IPS-20b (cell line): Measurements from ENCODE around the gene TSPAN12.
"Not testable (repeated sequence)": the region's sequence is repeated elsewhere in the genome, so short reads cannot be mapped to it uniquely, and the experiment has no call there.

ENCODE experiments used
- H3K27ac ChIP-seq: one replicate; pipeline ENCODE4 v1.5.1; 2013; ENCODE audit warnings: low read length
- H3K27me3 ChIP-seq: 2 replicates; pipeline ENCODE4 v1.6.1; 2013; ENCODE audit warnings: mild to moderate bottlenecking, low read length, inconsistent platforms; ENCODE audit not compliant: insufficient read depth
- H3K36me3 ChIP-seq: 2 replicates; pipeline ENCODE4 v1.6.1; 2013; ENCODE audit warnings: low read depth, mild to moderate bottlenecking, inconsistent platforms, low read length, moderate library complexity; ENCODE audit not compliant: insufficient read depth
- H3K4me1 ChIP-seq: 2 replicates; pipeline ENCODE4 v1.6.1; 2013; ENCODE audit warnings: mild to moderate bottlenecking, control low read depth, inconsistent platforms, low read length, moderate library complexity; ENCODE audit not compliant: insufficient read depth
- H3K4me3 ChIP-seq: 2 replicates; pipeline ENCODE4 v1.5.1; 2013; ENCODE audit warnings: mild to moderate bottlenecking, low read length, inconsistent platforms
- H3K9ac ChIP-seq: 2 replicates; pipeline ENCODE4 v1.6.1; 2013; ENCODE audit warnings: low read depth, mild to moderate bottlenecking, inconsistent platforms, low read length, moderate library complexity
- H3K9me3 ChIP-seq: 2 replicates; pipeline ENCODE4 v1.6.1; 2013; ENCODE audit warnings: mild to moderate bottlenecking, low read depth, low read length, inconsistent platforms; ENCODE audit not compliant: insufficient read depth

The TSPAN12 gene

DNA sequence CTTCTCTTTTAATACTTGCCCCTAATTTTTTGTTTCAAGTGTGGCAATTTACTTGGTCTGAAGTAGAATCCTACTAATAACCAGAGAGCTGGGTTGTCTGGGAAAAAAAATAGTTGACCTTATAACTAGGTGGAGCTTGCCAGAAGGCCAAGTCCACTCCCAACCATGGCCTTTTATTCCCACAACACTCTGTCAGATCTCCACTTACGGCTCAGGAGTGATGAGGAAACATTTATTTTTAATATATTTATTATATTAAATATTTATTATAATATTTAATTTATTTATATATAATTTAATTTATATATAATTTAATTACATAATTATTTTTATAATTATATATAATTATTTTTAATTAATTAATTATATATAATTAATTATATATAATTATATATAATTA lies 58.8 kb downstream of the TSPAN12 start:
- Histone ChIP-seq H3K4me3 (no peak overlapping the region), H3K9ac (no peak overlapping the region), H3K4me1 (peaks cover 12% of the 10 kb centered on the region; the same call in 1 of the 2 replicates), H3K36me3 (no peaks in the 10 kb centered on the region), H3K27me3 (no peaks in the 10 kb centered on the region), H3K27ac (no peak overlapping the region), H3K9me3 (no peaks in the 10 kb centered on the region)

DNA sequence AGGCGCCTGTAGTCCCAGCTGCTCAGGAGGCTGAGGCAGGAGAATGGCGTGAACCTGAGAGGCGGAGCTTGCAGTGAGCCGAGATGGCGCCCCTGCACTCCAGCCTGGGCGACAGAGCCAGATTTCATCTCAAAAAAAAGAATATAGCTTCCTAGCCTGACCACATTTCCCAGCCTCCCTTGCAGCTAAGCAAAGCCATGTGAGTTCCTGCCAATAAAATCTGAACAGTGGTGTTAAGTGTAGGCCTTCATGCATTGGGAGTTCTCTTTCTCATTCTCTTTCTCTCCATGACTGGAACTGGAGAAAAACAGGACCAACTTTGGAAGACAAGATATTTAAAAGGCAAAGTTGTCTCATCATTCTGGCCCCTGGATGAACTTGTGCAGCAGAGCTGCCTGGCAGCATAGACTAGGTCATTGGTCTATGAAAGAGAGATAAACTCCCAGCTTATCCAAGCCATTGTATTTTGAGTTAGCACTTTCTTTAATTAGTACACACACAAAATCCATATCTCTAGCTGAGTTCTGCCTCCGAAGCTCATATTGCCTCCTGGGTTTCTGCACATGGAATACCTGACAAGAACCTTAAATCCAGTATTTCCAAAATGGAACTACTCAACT lies 60.8 kb downstream of the TSPAN12 start:
- Histone ChIP-seq H3K4me3 (no peak overlapping the region), H3K27ac (no peak overlapping the region), H3K27me3 (no peaks in the 10 kb centered on the region), H3K9me3 (no peaks in the 10 kb centered on the region), H3K9ac (no peak overlapping the region), H3K36me3 (no peaks in the 10 kb centered on the region), H3K4me1 (peaks cover 15% of the 10 kb centered on the region; the same call in 1 of the 2 replicates)

DNA sequence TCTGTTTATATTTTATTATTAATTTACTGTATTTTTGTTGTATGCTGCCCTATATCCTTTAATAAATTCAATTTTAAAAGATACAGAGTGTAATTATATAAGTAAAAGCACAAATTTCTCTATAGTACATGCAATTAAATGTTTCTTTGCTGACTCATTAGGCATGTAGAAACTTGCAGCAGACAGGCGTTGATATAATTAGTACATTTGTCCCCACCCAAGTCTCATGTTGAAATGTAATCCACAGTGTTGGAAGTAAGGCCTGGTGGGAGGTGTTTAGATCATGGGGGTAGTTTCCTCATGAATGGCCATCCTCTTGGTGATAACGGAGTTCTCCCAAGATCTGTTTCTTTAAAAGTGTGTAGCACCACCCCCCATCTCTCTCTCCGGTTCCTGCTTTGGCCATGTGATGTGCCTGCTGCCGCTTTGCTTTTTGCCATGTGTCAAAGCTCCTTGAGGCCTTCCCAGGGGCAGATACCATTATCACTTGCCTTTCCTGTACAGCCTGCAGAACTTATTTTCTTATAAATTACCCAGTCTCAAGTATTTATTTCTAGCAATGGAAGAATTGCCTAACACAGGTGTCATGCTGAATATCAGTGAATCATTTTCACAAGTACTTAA lies 63.7 kb downstream of the TSPAN12 start:
- Histone ChIP-seq H3K27ac (no peak overlapping the region), H3K9ac (no peak overlapping the region), H3K36me3 (no peaks in the 10 kb centered on the region), H3K4me3 (no peak overlapping the region), H3K27me3 (no peaks in the 10 kb centered on the region), H3K4me1 (peaks cover 20% of the 10 kb centered on the region), H3K9me3 (no peaks in the 10 kb centered on the region)

DNA sequence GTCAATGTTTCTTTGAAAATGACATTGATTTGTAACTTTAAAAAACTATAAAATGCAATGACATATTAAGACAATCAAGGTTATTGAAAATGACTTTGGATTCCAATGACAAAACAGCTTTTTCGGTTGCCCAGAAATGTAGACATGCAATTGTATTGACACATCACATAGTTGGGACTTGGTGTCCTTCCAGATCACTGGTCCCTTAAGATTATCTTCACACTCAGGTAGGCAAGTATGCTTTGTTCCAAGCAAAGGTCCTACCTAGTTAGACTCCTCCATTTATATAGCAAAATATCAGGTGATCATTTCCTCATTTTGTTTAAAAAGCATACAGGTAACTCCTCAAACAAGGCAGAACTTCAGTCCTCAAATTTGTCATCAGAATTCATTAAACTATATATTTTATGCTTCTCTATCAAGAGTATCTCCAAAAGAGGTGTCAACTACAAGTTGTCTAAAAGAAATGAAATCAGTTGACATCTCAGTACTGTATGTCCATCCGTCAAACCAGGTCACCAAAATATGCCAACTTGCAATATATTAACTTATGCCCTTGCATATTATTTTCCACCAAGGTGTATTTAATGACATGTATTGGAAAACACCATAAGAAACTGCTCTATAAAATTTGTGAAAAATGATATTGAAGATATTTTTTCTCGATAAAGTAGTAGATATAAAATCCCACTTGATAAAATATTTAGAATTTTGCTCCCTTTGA lies 64.6 kb downstream of the TSPAN12 start:
- H3K9me3 ChIP-seq: no peaks in the 10 kb centered on the region
- H3K36me3 ChIP-seq: no peaks in the 10 kb centered on the region

DNA sequence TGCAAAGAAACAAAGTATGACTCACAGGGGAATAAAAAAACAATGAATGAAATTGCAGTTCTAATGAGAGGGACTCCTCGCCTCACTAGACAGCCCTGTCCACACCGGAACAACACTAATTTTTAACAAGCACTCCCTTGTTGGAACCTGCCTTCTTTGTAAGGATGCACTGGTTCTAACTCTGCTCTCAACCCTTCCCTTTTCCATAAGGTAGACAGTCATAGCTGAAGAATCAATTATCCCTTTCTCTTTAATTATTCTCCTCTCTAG lies 65.1 kb downstream of the TSPAN12 start:
- H3K36me3 ChIP-seq: no peaks in the 10 kb centered on the region

More for the DNA sequence above, 64.6 kb downstream of the TSPAN12 start:
- Histone ChIP-seq H3K27ac (no peak overlapping the region), H3K4me3 (no peak overlapping the region), H3K9ac (no peak overlapping the region), H3K27me3 (no peaks in the 10 kb centered on the region), H3K4me1 (peaks cover 16% of the 10 kb centered on the region)

DNA sequence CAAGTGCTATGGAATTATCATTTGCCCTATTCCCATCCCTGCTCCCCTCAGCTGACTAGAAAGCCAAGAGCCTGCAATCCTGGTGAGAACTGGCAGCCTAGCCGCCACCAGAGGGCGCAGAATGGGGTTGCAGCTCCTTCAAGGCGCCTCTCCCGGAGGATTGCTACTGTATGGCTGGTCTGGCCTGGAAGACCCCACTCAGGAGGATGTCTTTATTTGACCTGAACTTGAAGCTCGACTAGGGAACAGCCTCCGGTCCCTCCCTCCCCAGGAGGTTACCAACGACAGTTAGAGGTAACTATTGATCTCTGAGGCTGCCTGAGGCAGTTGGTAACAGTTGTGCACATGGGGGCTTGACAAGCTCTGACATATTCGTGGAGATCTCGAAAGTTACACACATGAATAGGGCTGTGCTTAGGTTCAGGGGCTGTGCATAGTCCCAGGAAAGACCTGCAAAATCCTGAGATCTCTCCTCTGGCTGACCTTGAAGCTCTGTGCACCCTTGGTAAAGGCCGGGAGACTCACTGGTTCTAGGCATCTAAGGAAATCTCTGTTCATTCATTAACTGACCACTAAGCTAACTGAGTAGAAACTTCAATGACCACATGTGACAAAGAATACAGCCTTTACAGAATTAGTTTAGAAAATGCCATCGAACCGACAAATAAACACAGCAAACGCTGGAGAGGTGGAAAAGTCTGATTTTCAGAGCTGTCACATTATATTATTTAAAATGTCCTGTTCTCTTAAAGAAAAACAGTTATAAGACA lies 65.7 kb downstream of the TSPAN12 start:
- no peaks in the 10 kb centered on the region for H3K36me3 ChIP-seq
- H3K4me3 ChIP-seq: no peak overlapping the region
- peaks cover 10% of the 10 kb centered on the region for H3K4me1 ChIP-seq
- no peaks in the 10 kb centered on the region for H3K27me3 ChIP-seq
- 0 out of 2 replicates have a peak overlapping the region, but pooled peaks have one; percentile 18 for H3K9ac ChIP-seq
- H3K27ac ChIP-seq: no peak overlapping the region
- no peaks in the 10 kb centered on the region for H3K9me3 ChIP-seq

More for the DNA sequence above, 65.1 kb downstream of the TSPAN12 start:
- no peak overlapping the region for H3K9ac ChIP-seq
- no peak overlapping the region for H3K4me3 ChIP-seq
- H3K27ac ChIP-seq: no peak overlapping the region
- peaks cover 11% of the 10 kb centered on the region for H3K4me1 ChIP-seq
- no peaks in the 10 kb centered on the region for H3K27me3 ChIP-seq
- H3K9me3 ChIP-seq: no peaks in the 10 kb centered on the region

DNA sequence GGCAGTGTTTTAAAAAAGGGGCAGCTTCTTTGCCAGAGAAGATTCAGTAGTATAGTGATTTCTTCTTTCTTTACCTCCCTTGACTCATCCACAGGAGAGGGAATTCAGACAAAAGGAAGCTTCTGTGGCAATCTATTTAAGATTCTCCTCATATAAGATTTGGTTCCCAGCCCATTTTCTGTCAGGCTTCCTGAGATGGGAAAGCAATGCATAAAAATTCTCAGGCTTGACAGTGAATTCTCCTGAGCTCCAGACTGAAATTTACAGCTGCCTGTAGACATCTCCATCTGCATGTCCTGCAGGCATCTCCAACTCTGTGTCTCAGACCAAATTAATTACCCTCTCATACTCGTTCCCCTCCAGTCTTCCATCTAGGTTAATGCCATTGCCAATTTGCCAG lies 72.8 kb downstream of the TSPAN12 start:
- Histone ChIP-seq H3K27ac (no peak overlapping the region), H3K9me3 (no peaks in the 10 kb centered on the region), H3K36me3 (no peaks in the 10 kb centered on the region), H3K9ac (no peak overlapping the region), H3K4me3 (no peak overlapping the region), H3K27me3 (no peaks in the 10 kb centered on the region), H3K4me1 (peaks cover 11% of the 10 kb centered on the region; the same call in 1 of the 2 replicates)

DNA sequence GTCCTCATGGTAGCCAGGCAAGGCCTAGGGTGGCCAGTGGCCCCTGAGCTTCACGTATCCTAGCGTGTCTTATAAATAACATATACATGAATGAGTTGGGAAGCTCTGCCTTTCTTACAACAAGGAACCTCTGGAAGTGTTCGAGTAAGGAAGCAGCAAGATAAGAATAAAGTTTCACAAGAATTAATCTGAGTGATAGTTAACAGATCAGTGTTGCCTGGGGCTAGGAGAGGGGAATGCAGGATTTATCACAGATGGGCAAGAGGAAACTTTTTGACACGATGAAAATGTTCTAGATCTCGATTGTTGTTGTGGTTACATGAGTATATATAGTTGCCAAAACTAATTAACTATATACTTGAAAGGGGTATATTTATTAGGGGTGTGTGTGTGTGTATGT lies 74.2 kb downstream of the TSPAN12 start:
- Histone ChIP-seq H3K27me3 (no peaks in the 10 kb centered on the region), H3K9me3 (no peaks in the 10 kb centered on the region), H3K4me3 (no peak overlapping the region), H3K36me3 (no peaks in the 10 kb centered on the region), H3K9ac (no peak overlapping the region), H3K27ac (no peak overlapping the region), H3K4me1 (peaks cover 11% of the 10 kb centered on the region; the same call in 1 of the 2 replicates)

DNA sequence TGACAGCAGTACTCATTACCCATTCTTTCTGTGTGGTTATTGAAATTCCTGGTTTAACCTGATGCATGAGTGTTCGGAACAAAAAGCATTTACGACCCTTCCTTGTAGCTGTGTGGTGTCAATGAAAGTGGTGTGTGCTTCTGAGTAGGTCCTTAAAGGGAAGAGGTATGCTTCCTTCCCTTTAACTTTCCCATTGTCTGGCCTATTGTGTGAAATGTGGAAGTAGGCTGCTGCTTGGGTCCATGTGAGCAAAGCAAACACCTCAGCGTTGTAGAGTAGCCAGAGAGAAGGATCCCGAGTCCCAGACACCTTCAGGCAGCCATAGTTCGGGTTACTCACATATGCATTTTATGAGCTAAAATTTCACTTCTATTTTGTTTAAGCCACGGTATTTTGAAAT lies 74.7 kb downstream of the TSPAN12 start:
- Histone ChIP-seq H3K27me3 (no peaks in the 10 kb centered on the region), H3K4me1 (peaks cover 11% of the 10 kb centered on the region; the same call in 1 of the 2 replicates), H3K9me3 (no peaks in the 10 kb centered on the region), H3K36me3 (no peaks in the 10 kb centered on the region), H3K27ac (no peak overlapping the region), H3K9ac (no peak overlapping the region), H3K4me3 (no peak overlapping the region)

DNA sequence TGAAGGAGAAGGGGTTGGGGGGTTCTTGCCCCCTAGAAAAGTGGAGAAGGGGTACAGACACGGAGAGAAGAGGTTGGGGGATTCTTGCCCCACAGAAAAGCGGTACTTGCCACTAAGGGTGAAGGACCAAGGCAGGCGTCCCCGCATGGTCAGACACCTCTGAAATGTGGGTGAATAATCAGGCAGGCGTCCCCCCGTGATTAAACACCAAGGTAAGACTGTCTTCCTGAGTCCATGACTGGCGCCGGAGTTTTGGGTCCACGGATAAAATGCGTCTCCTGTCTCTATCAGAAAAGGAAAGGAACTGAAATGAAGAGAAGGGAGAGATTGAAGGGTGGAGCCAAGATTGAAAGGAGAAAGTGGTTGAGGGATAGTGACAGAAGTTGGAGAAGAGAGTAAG lies 76.0 kb downstream of the TSPAN12 start:
- H3K4me1 ChIP-seq: peaks cover 11% of the 10 kb centered on the region; the same call in 1 of the 2 replicates
- not testable (repeated sequence) for H3K27me3 ChIP-seq, H3K9me3 ChIP-seq, H3K4me3 ChIP-seq, H3K27ac ChIP-seq, H3K36me3 ChIP-seq, H3K9ac ChIP-seq

DNA sequence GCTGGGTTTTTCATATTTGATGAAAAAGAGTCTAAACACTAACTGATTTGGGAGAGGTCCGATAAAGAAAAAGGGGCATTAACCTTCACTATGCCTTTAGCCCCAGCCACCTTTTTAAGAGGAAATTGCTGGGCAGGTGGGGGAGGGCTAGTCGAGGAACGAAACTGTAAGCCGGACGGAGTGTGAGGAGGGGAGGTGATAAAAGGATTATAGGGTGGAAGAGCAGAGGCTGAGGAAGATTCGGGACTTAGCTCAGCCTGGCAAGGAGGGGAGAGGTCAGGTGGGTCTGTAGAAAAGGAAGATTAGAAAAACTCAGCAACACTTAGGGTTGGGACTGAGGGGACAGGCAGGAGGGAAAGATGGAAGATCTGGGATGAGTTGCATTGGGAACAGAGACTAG lies 77.0 kb downstream of the TSPAN12 start:
- Histone ChIP-seq H3K9me3 (no peaks in the 10 kb centered on the region), H3K4me3 (no peak overlapping the region), H3K36me3 (no peaks in the 10 kb centered on the region), H3K27me3 (no peaks in the 10 kb centered on the region), H3K27ac (no peak overlapping the region), H3K4me1 (peaks cover 11% of the 10 kb centered on the region; the same call in 1 of the 2 replicates), H3K9ac (no peak overlapping the region)
